RWPE1 (cell line): ENCODE measurements around the gene COL27A1.

Experiments
- CTCF ChIA-PET: fragments of 350-600 bp; sonication (Branson Sonifier 250); formaldehyde crosslinking; extraction: SDS; loops from one replicate; lab custom pipeline; 2021; lab: Yijun Ruan, JAX
- POLR2A ChIA-PET: fragments of 400-600 bp; formaldehyde crosslinking; extraction: SDS; loops from one replicate; lab custom pipeline; 2020; ENCODE audit warnings: antibody characterized with exemption; ENCODE audit not compliant: low non-redundant PET; lab: Yijun Ruan, JAX
- DNase-seq: peaks from one replicate; pipeline ENCODE4 v3.0.0; 2012; ENCODE audit warnings: low spot score
- H3K27ac ChIP-seq: fragments of 450-650 bp; 2 replicates; pipeline ENCODE4 v1.5.1; 2017
- TF ChIP-seq, protein P1 (sequence below): fragments of 450-650 bp; conservative IDR thresholded peaks from 2 replicates; pipeline ENCODE4 v1.5.1; 2017; ENCODE audit warnings: low read depth, mild to moderate bottlenecking

Gene COL27A1

DNA sequence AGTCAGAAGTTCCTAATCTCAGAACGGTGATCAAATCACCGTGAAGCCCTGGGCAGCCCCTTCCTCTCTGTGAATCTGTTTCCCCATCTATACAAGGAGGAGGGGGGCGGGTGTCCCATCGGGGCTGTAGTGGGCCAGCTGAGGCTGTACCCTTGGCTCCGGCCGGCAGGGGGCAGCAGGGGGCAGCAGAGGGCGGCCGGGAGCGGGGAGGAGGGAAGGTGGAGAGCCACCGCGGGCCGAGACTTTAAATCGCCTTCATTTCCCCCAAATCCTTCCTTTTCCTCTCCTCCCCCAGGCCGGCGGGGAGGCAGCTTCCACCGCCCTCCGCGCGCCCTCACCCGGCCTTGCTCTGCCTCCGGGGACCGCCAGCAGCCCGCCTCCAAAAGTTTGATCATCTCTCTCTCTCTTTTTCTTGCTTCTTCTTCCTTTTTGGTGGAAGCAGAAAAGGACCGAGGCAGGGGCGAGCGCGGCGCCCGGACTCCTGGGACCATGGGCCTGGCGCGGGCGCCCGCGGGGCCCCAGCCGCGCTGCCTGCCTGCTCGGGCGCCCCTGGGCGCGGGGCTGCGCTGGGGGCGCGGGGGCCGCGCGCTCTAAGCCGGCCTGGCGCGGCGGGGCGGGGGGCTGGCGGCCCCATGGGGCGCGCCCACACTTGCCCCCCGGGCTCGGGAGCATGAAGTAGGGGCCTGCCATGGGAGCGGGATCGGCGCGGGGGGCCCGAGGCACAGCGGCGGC is at the start of gene COL27A1:
Gene COL27A1 (plus strand): TSS at position 275 of the 732 bp plus-strand sequence. CDS start 414 bp downstream, at position 689.
- peak within 1 kb of the TSS; percentile 64 for H3K27ac ChIP-seq
- POLR2A ChIA-PET: no interaction called here
- peak; percentile 96 for DNase-seq

DNA sequence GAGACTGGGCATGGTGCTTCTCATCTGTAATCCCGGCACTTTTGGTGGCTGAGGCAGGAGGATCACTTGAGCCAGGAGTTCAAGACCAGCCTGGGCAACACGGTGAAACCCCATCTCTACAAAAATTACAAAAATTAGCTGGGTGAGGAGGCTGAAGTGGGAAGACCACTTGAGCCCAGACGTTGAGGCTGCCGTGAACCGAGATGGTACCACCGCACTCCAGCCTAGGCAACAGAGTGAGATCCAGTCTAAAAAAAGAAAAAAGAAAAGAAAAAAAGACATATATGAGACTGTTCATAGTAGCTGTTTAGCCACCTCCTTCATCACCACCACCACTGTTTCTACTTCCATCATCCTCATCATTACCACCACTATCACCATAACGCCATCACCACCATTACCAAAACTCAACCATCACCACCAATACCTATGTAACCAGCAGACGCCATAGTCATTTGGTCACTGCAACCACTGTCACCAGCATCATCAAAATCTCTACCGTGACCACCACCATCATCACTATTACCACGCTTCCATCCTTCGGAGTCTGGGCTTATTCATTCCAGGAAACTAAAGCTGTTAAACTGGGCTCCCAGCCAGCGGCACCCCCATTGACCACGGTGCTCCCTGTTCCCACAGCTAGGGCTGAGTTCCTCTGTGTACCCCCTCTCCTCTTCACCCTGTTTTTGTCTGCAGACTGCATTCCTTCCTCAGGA is 47.9 kb upstream of the COL27A1 start:
- ChIA-PET POLR2A (no interaction called here), CTCF (interaction anchor here (0.5 to 5.7 kb wide), 46 partner anchors 8 to 886 kb away, joined by 3 to 132 read pairs (median 5); partner anchors contain the start of genes COL27A1, FKBP15, KIF12 and SLC31A1)
- DNase-seq: no peak
- TF ChIP-seq, protein P1, sequence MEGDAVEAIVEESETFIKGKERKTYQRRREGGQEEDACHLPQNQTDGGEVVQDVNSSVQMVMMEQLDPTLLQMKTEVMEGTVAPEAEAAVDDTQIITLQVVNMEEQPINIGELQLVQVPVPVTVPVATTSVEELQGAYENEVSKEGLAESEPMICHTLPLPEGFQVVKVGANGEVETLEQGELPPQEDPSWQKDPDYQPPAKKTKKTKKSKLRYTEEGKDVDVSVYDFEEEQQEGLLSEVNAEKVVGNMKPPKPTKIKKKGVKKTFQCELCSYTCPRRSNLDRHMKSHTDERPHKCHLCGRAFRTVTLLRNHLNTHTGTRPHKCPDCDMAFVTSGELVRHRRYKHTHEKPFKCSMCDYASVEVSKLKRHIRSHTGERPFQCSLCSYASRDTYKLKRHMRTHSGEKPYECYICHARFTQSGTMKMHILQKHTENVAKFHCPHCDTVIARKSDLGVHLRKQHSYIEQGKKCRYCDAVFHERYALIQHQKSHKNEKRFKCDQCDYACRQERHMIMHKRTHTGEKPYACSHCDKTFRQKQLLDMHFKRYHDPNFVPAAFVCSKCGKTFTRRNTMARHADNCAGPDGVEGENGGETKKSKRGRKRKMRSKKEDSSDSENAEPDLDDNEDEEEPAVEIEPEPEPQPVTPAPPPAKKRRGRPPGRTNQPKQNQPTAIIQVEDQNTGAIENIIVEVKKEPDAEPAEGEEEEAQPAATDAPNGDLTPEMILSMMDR: no peak
- no peak overlapping the region for H3K27ac ChIP-seq

More for the DNA sequence above, at the start of gene COL27A1:
- CTCF ChIA-PET: interaction anchor here (0.6 to 7.0 kb wide), 32 partner anchors 9 to 886 kb away, joined by 3 to 137 read pairs (median 4); no protein-coding TSS in a partner anchor
- TF ChIP-seq, protein P1: peak; percentile 100

DNA sequence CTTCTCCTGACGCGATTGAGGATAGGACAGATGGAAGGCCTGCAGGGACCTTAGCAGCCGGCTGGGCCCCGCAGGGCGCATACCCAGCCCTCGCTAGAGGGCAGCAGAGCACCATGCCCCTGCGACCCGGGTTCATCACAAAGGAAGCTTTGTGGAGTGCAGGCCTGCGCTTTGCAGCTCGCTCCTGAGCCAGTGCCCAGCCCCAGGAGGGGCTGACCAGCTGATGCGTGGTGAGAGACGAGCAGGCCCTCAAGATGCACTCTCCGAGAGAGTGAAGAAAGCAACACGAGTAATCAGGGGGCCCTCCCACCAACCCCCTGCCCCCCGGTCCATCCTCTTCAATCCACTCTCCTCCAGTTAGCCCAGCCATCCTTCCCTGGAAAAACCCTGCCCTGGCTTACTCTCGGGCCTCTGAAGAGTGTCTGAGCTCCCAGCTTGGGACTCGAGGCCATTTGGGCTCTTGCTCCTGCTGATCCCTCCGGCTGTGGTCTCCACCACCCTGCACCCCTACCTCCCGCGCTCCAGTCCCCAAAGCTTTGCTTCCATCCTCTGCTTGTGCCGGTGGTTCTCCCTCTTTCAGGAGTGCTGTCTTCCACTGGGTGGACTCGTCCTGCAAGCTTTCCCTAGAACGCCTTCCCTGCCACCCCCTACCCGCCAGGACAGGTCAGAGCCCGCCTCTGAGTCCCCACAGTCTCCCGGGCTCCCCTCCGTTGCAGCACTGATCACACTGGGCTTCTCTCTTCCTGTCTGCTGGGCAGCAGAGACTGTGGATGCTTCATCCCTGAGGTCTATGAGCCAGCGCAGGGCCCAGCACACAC is 47.1 kb upstream of the COL27A1 start:
- H3K27ac ChIP-seq: no peak overlapping the region
- POLR2A ChIA-PET: no interaction called here
- peak; percentile 94 for DNase-seq
- CTCF ChIA-PET: interaction anchor here (0.5 to 5.7 kb wide), 64 partner anchors 9 to 902 kb away, joined by 3 to 132 read pairs (median 5); partner anchors contain the start of genes COL27A1, FKBP15, KIF12 and SLC31A1
- TF ChIP-seq, protein P1: peak; percentile 99

DNA sequence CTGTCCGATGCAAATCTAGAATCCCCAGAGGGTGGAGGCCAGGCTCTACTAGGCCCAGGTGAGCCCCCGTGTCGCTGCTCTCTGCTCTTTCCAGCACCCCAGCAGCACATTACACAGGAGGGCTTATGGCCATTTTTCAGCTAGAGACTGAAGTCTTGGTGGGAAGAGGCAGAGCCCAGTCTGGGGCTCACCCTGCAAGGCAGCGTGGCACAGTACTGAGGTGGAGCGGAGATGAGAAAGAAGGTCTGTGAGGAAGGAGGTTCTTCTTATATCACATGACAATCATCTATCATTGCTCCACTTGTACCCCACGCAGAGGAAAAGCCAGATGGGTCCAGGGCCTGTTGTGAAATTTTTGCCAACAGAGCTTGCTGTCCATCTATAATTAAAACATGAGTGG is 46.2 kb upstream of the COL27A1 start:
- DNase-seq: no peak
- TF ChIP-seq, protein P1: no peak
- POLR2A ChIA-PET: no interaction called here
- CTCF ChIA-PET: interaction anchor here (0.6 to 5.7 kb wide), 9 partner anchors 9 to 1463 kb away, joined by 3 to 132 read pairs (median 6); partner anchors contain the start of gene COL27A1
- H3K27ac ChIP-seq: no peak overlapping the region

DNA sequence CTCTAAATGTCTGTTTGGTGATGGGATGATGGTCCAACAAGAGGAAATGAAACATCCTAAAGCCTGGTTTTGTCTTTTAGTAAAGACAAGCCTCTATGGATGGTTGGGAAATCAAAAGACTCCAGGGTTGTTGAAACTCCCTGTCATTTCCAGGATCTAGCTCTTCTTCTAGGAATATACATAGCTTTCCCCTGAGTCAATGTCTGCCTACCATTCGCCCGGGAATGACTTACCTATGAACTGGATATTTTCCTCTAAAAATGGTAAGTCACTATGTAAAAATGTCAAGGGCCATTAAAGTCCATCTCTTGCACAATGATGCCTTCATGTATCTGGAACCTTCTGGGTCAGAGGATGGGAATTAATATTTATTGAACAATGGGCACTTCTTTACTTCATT is 45.2 kb upstream of the COL27A1 start:
- POLR2A ChIA-PET: no interaction called here
- CTCF ChIA-PET: interaction anchor here (1.1 to 5.7 kb wide), 5 partner anchors 13 to 181 kb away, joined by 5 to 132 read pairs (median 46); partner anchors contain the start of gene COL27A1
- no peak overlapping the region for H3K27ac ChIP-seq
- DNase-seq: peak; percentile 72
- TF ChIP-seq, protein P1: no peak
